Pancreas (tissue), 10 donors: ENCODE results near the gene TUT4. TPM values are rescaled to one million over a fixed set of nuclear protein-coding genes. Genes with fewer than 3 reads are reported as not detected.

Source experiments
- ATAC-seq, 4 donors: fragments of 200-7000 bp; cut with Tn5 transposase; one replicate each; pipeline versions ENCODE4 v1.8.0 to v1.9.1; 2020; ENCODE audit warnings: mild to moderate bottlenecking in 4 of 4, moderate library complexity in 4 of 4
- DNase-seq, 6 donors: peaks; one replicate each; pipeline ENCODE4 v3.0.0-alpha.2; 2020
- FAIRE-seq: peaks from 2 replicates; lab custom pipeline; 2012; peaks lifted over from hg19 to GRCh38; lab: Jason Lieb, UNC
- H3K27ac ChIP-seq, 4 donors: fragments of 200-600 bp; sonication (generic); 1 replicate in 3 of 4; 2 replicates in 1 of 4; pipeline versions ENCODE4 v1.5.0 to v1.8.0; 2020
- H3K27me3 ChIP-seq, 4 donors: fragments of 200-600 bp; one replicate each; pipeline ENCODE4 v1.8.0; 2021
- H3K36me3 ChIP-seq, 3 donors: fragments of 200-600 bp; sonication (generic) in 1 of 3; one replicate each; pipeline versions ENCODE4 v1.5.0 to v1.8.0; 2020 to 2021
- H3K4me1 ChIP-seq, 3 donors: fragments of 200-600 bp; one replicate each; pipeline ENCODE4 v1.8.0; 2021
- H3K4me3 ChIP-seq, 4 donors: fragments of 200-600 bp; sonication (generic) in 2 of 4; one replicate each; pipeline versions ENCODE4 v1.5.0 to v1.8.0; 2020 to 2021
- H3K9me3 ChIP-seq, 4 donors: fragments of 200-600 bp; one replicate each; pipeline ENCODE4 v1.8.0; 2021
- CTCF ChIP-seq, 4 donors: fragments of 200-600 bp; sonication (generic) in 3 of 4; IDR thresholded peaks; one replicate each; pipeline versions ENCODE4 v1.5.0 to v1.8.0; 2021; ENCODE audit warnings: antibody characterized with exemption in 4 of 4
- WGBS, 2 donors: extraction: QIAGEN DNeasy Blood & Tissue Kit; methylation state at CpG; one replicate each; pipeline ENCODE4 v1.1.7; 2013; 5-methylcytosine and 5-hydroxymethylcytosine counted together
- intact Hi-C, 3 donors: fragments of 100-400 bp; cut with DNase I; formaldehyde crosslinking; loops; one replicate each; pipeline versions ENCODE4 v1.11.1 to v1.14.2; 2022
- polyA plus RNA-seq, 2 donors: library from polyadenylated mRNA; stranded (reverse); fragments of 200-250 nt; gene quantifications; one replicate each; pipeline ENCODE4 v1.2.3, GENCODE V29; 2013
- total RNA-seq, 6 donors: library from RNA; stranded (reverse); fragmentation: NEBNext Ultra II Directional in 4 of 6; extraction: Animal tissue kit (Norgen Biotek cat#: 25700) in 4 of 6; gene quantifications; one replicate each; pipeline versions ENCODE4 v1.2.1 to v1.2.4, GENCODE V29; 2021 to 2023
- donor health status: healthy with polysubstance abuse.
- donor health status: DM: no; HTN: no; CAD: no; lungs with moderate emphysema.
- donor health status: DM: no; HTN: no; CAD: no.
- donor health status: control.
- donor health status: control.
- donor health status: Bipolar disorder and iron deficiency.
- donor health status: DM: yes; HTN: yes; CAD: no.
- donor health status: DM: no; HTN: no; CAD: no.
- donor health status: DM: no; HTN: no; CAD: no.
- donor health status: DM: yes; HTN: yes; CAD: no.

The TUT4 gene
- total and polyA plus RNA-seq, 8 donors = 17.4 to 40.8 (median 24.1) TPM

- no peaks in the 10 kb centered on the region for H3K9me3 ChIP-seq
- intact Hi-C loops = no loop called here
- no peak for ATAC-seq
- no peak for DNase-seq
- no peaks in the 10 kb centered on the region for H3K36me3 ChIP-seq
- H3K4me3 ChIP-seq = no peak overlapping the region
- 97 to 99% methylated on average over 3 of the region's 3 CpGs for WGBS, 2 donors
- no peaks in the 10 kb centered on the region for H3K27me3 ChIP-seq
- no peak overlapping the region for H3K27ac ChIP-seq
- no peak for FAIRE-seq
- TF ChIP-seq CTCF (IDR thresholded peaks at IDR 0.05) = no peak
- H3K4me1 ChIP-seq = peaks cover 3 to 8% (median 5%) of the 10 kb centered on the region in 3 donors
Observed at GRCh38 chr1:52399629-52400028, 153.3 kb downstream of the TUT4 start.

- WGBS, 2 donors = 92 to 96% methylated on average over 5 of the region's 5 CpGs
- no peaks in the 10 kb centered on the region for H3K9me3 ChIP-seq
- no peak overlapping the region for H3K4me3 ChIP-seq
- no peak for DNase-seq
- H3K27ac ChIP-seq = no peak overlapping the region
- H3K4me1 ChIP-seq = peaks cover 0 to 4% (median 0%) of the 10 kb centered on the region in 3 donors
- intact Hi-C loops = no loop called here
- no peak for ATAC-seq
- no peaks in the 10 kb centered on the region for H3K36me3 ChIP-seq
- FAIRE-seq = no peak
- TF ChIP-seq CTCF (IDR thresholded peaks at IDR 0.05) = no peak
- no peaks in the 10 kb centered on the region for H3K27me3 ChIP-seq
Observed at GRCh38 chr1:52393174-52393573, 159.7 kb downstream of the TUT4 start.

- Histone ChIP-seq H3K36me3 (no peaks in the 10 kb centered on the region), H3K4me3 (no peak overlapping the region), H3K4me1 (peaks cover 0 to 4% (median 0%) of the 10 kb centered on the region in 3 donors), H3K27me3 (no peaks in the 10 kb centered on the region), H3K9me3 (no peaks in the 10 kb centered on the region), H3K27ac (no peak overlapping the region)
- DNase-seq (no peak), ATAC-seq (no peak), FAIRE-seq (no peak)
- no peak for TF ChIP-seq CTCF (IDR thresholded peaks at IDR 0.05)
- intact Hi-C loops = no loop called here
- WGBS, 2 donors = 81 to 93% methylated on average over 5 of the region's 5 CpGs
Observed at GRCh38 chr1:52386458-52386857, 166.4 kb downstream of the TUT4 start.

GRCh38 chr1:52385376-52385775 is 167.5 kb downstream of the TUT4 start:
- Histone ChIP-seq H3K4me1 (peaks cover 0 to 4% (median 0%) of the 10 kb centered on the region in 3 donors), H3K4me3 (no peak overlapping the region), H3K36me3 (no peaks in the 10 kb centered on the region), H3K9me3 (no peaks in the 10 kb centered on the region), H3K27ac (no peak overlapping the region), H3K27me3 (no peaks in the 10 kb centered on the region)
- 92% methylated on average over 3 of the region's 3 CpGs for WGBS, 2 donors
- intact Hi-C loops = no loop called here
- TF ChIP-seq CTCF (IDR thresholded peaks at IDR 0.05) = no peak
- ATAC-seq (no peak), DNase-seq (no peak), FAIRE-seq (no peak)

Other genes with a start within 250 kb of the TUT4 start
- 10 to 100 TPM; 13.3 to 22.3 (median 14.1) TPM for gene CC2D1B, start 186.9 kb downstream of the TUT4 start, total RNA-seq
- 10 to 100 TPM; 18.4 to 21.3 TPM for gene CC2D1B, start 186.9 kb downstream of the TUT4 start, polyA plus RNA-seq
- gene ORC1, start 148.7 kb downstream of the TUT4 start, total RNA-seq = under 1 TPM; 0.09 to 0.43 (median 0.29) TPM
- under 1 TPM; 0.27 to 0.68 TPM for gene ORC1, start 148.7 kb downstream of the TUT4 start, polyA plus RNA-seq
- 10 to 100 TPM; 12.3 to 25.6 (median 19.0) TPM for gene PRPF38A, start 148.5 kb downstream of the TUT4 start, total RNA-seq
- gene PRPF38A, start 148.5 kb downstream of the TUT4 start, polyA plus RNA-seq = 10 to 100 TPM in 1 of 2 donors, 1 to 10 TPM in 1; 7.8 to 12.3 TPM
- 10 to 100 TPM in 1 of 6 donors, 1 to 10 TPM in 5; 3.4 to 14.6 (median 7.7) TPM for gene GPX7, start 49.3 kb upstream of the TUT4 start, total RNA-seq
- gene GPX7, start 49.3 kb upstream of the TUT4 start, polyA plus RNA-seq = 10 to 100 TPM in 1 of 2 donors, 1 to 10 TPM in 1; 8.8 to 11.2 TPM
- gene SHISAL2A, start 80.1 kb upstream of the TUT4 start, total RNA-seq = under 1 TPM in 4 of 6 donors, not detected in 2; 0.28 to 0.66 (median 0.51) TPM
- gene SHISAL2A, start 80.1 kb upstream of the TUT4 start, polyA plus RNA-seq = under 1 TPM in 1 of 2 donors, not detected in 1; 0.19 TPM
- 10 to 100 TPM in 3 of 6 donors, 1 to 10 TPM in 3; 7.2 to 18.6 (median 9.4) TPM for gene COA7, start 145.3 kb upstream of the TUT4 start, total RNA-seq
- 1 to 10 TPM; 2.1 to 4.8 TPM for gene COA7, start 145.3 kb upstream of the TUT4 start, polyA plus RNA-seq
- gene ZYG11B, start 173.4 kb upstream of the TUT4 start, total RNA-seq = 10 to 100 TPM in 2 of 6 donors, 1 to 10 TPM in 4; 6.8 to 12.9 (median 8.0) TPM
- gene ZYG11B, start 173.4 kb upstream of the TUT4 start, polyA plus RNA-seq = 1 to 10 TPM; 3.2 to 4.1 TPM